Activated CD4-positive, alpha-beta T cell treated with anti-CD3 and anti-CD28 coated beads, Interleukin-2, amount 10 ng/mL, durations not matched to agents 24 days and 14 days (primary cell): ENCODE results near the gene SLC16A4. TPM values are rescaled to one million over a fixed set of nuclear protein-coding genes. Genes with fewer than 3 reads are reported as not detected.

ENCODE experiments used
- DNase-seq: peaks from one replicate; pipeline ENCODE4 v3.0.0; 2022
- H3K27ac Mint-ChIP-seq: one replicate; pipeline ENCODE4 v1.8.0; 2022; ENCODE audit warnings: mild to moderate bottlenecking, mixed read lengths
- H3K27me3 Mint-ChIP-seq: one replicate; pipeline ENCODE4 v1.8.0; 2022; ENCODE audit warnings: mixed read lengths
- H3K36me3 Mint-ChIP-seq: one replicate; pipeline ENCODE4 v1.8.0; 2022; ENCODE audit warnings: low read depth, mild to moderate bottlenecking, mixed read lengths
- H3K4me1 Mint-ChIP-seq: one replicate; pipeline ENCODE4 v1.8.0; 2021; ENCODE audit warnings: mixed read lengths
- H3K4me3 Mint-ChIP-seq: one replicate; pipeline ENCODE4 v1.8.0; 2022; ENCODE audit warnings: mild to moderate bottlenecking, moderate library complexity, mixed read lengths
- H3K9me3 Mint-ChIP-seq: one replicate; pipeline ENCODE4 v1.8.0; 2021; ENCODE audit warnings: mixed read lengths
- intact Hi-C: fragments of 100-400 bp; cut with micrococcal nuclease; formaldehyde crosslinking; loops from one replicate; pipeline ENCODE4 v1.15.1; 2023
- total RNA-seq: library from RNA; stranded (reverse); gene quantifications from 2 replicates; pipeline ENCODE4 v1.2.3, GENCODE V29; 2022

SLC16A4 gene
- total RNA-seq, 1 donor from 2014 or later, result 0.44 TPM

GRCh38 chr1:110361856-110362255 lies 29.0 kb downstream of the SLC16A4 start:
- Mint-ChIP-seq H3K9me3 (no peaks in the 10 kb centered on the region), H3K27me3 (no peaks in the 10 kb centered on the region), H3K27ac (no peak overlapping the region), H3K36me3 (peaks cover 34% of the 10 kb centered on the region), H3K4me1 (peaks cover 10% of the 10 kb centered on the region), H3K4me3 (no peak overlapping the region)
- intact Hi-C loops, result no loop called here
- DNase-seq, result no peak

- DNase-seq, result no peak
- no peak overlapping the region for H3K27ac Mint-ChIP-seq
- peaks cover 38% of the 10 kb centered on the region for H3K36me3 Mint-ChIP-seq
These were observed 30.4 kb downstream of the SLC16A4 start for GRCh38 chr1:110360431-110360830.

GRCh38 chr1:110356379-110356778 lies 34.4 kb downstream of the SLC16A4 start:
- no peak overlapping the region for H3K4me3 Mint-ChIP-seq
- H3K4me1 Mint-ChIP-seq, result peaks cover 26% of the 10 kb centered on the region
- intact Hi-C loops, result no loop called here
- peaks cover 31% of the 10 kb centered on the region for H3K36me3 Mint-ChIP-seq
- peak overlapping the region; percentile 45 for H3K27ac Mint-ChIP-seq
- no peaks in the 10 kb centered on the region for H3K27me3 Mint-ChIP-seq
- no peak for DNase-seq
- no peaks in the 10 kb centered on the region for H3K9me3 Mint-ChIP-seq

More at GRCh38 chr1:110360431-110360830, 30.4 kb downstream of the SLC16A4 start:
- H3K27me3 Mint-ChIP-seq, result no peaks in the 10 kb centered on the region
- intact Hi-C loops, result no loop called here
- H3K9me3 Mint-ChIP-seq, result no peaks in the 10 kb centered on the region
- peaks cover 15% of the 10 kb centered on the region for H3K4me1 Mint-ChIP-seq
- H3K4me3 Mint-ChIP-seq, result no peak overlapping the region

- no peaks in the 10 kb centered on the region for H3K9me3 Mint-ChIP-seq
- DNase-seq, result no peak
- peaks cover 27% of the 10 kb centered on the region for H3K36me3 Mint-ChIP-seq
- H3K27ac Mint-ChIP-seq, result peak overlapping the region; percentile 30
- peaks cover 33% of the 10 kb centered on the region for H3K4me1 Mint-ChIP-seq
- no peaks in the 10 kb centered on the region for H3K27me3 Mint-ChIP-seq
- H3K4me3 Mint-ChIP-seq, result no peak overlapping the region
- intact Hi-C loops, result no loop called here
These were observed 35.5 kb downstream of the SLC16A4 start for GRCh38 chr1:110355321-110355720.

- H3K4me3 Mint-ChIP-seq, result peak overlapping the region; percentile 30
- peaks cover 62% of the 10 kb centered on the region for H3K4me1 Mint-ChIP-seq
- H3K27me3 Mint-ChIP-seq, result no peaks in the 10 kb centered on the region
- peak overlapping the region; percentile 50 for H3K27ac Mint-ChIP-seq
- peaks cover 41% of the 10 kb centered on the region for H3K36me3 Mint-ChIP-seq
- intact Hi-C loops, result no loop called here
- H3K9me3 Mint-ChIP-seq, result no peaks in the 10 kb centered on the region
- no peak for DNase-seq
These were observed 40.5 kb downstream of the SLC16A4 start for GRCh38 chr1:110350360-110350759.

GRCh38 chr1:110348771-110349170 lies 42.1 kb downstream of the SLC16A4 start:
- Mint-ChIP-seq H3K9me3 (no peaks in the 10 kb centered on the region), H3K4me3 (peak overlapping the region; percentile 15), H3K27ac (peak overlapping the region; percentile 75), H3K36me3 (peaks cover 46% of the 10 kb centered on the region), H3K4me1 (peaks cover 66% of the 10 kb centered on the region), H3K27me3 (no peaks in the 10 kb centered on the region)
- intact Hi-C loops, result no loop called here
- DNase-seq, result no peak

- Mint-ChIP-seq H3K4me1 (peaks cover 68% of the 10 kb centered on the region), H3K4me3 (peak overlapping the region; percentile 15), H3K27ac (no peak overlapping the region), H3K9me3 (no peaks in the 10 kb centered on the region), H3K27me3 (no peaks in the 10 kb centered on the region), H3K36me3 (peaks cover 50% of the 10 kb centered on the region)
- DNase-seq, result no peak
- intact Hi-C loops, result no loop called here
These were observed 42.8 kb downstream of the SLC16A4 start for GRCh38 chr1:110348050-110348449.

- Mint-ChIP-seq H3K9me3 (no peaks in the 10 kb centered on the region), H3K36me3 (peaks cover 55% of the 10 kb centered on the region), H3K27me3 (no peaks in the 10 kb centered on the region), H3K4me3 (peak overlapping the region; percentile 29), H3K4me1 (peaks cover 76% of the 10 kb centered on the region), H3K27ac (no peak overlapping the region)
- intact Hi-C loops, result no loop called here
- DNase-seq, result no peak
These were observed 43.5 kb downstream of the SLC16A4 start for GRCh38 chr1:110347182-110347893.

GRCh38 chr1:110346690-110347089 lies 44.1 kb downstream of the SLC16A4 start:
- Mint-ChIP-seq H3K27me3 (no peaks in the 10 kb centered on the region), H3K36me3 (peaks cover 62% of the 10 kb centered on the region), H3K27ac (no peak overlapping the region), H3K4me1 (peaks cover 79% of the 10 kb centered on the region), H3K4me3 (peak overlapping the region; percentile 29), H3K9me3 (no peaks in the 10 kb centered on the region)
- intact Hi-C loops, result no loop called here
- DNase-seq, result no peak

- H3K4me3 Mint-ChIP-seq, result peak overlapping the region; percentile 13
- DNase-seq, result no peak
- no peaks in the 10 kb centered on the region for H3K9me3 Mint-ChIP-seq
- peaks cover 81% of the 10 kb centered on the region for H3K4me1 Mint-ChIP-seq
- no peaks in the 10 kb centered on the region for H3K27me3 Mint-ChIP-seq
- intact Hi-C loops, result no loop called here
- no peak overlapping the region for H3K27ac Mint-ChIP-seq
- H3K36me3 Mint-ChIP-seq, result peaks cover 70% of the 10 kb centered on the region
These were observed 45.3 kb downstream of the SLC16A4 start for GRCh38 chr1:110345480-110345879.

GRCh38 chr1:110344152-110344551 lies 46.7 kb downstream of the SLC16A4 start:
- Mint-ChIP-seq H3K36me3 (peaks cover 74% of the 10 kb centered on the region), H3K4me3 (no peak overlapping the region), H3K4me1 (peaks cover 76% of the 10 kb centered on the region), H3K9me3 (no peaks in the 10 kb centered on the region), H3K27me3 (no peaks in the 10 kb centered on the region), H3K27ac (no peak overlapping the region)
- no peak for DNase-seq
- intact Hi-C loops, result no loop called here

GRCh38 chr1:110343249-110343648 lies 47.6 kb downstream of the SLC16A4 start:
- H3K4me3 Mint-ChIP-seq, result no peak overlapping the region
- no peak for DNase-seq
- H3K4me1 Mint-ChIP-seq, result peaks cover 67% of the 10 kb centered on the region
- no peaks in the 10 kb centered on the region for H3K9me3 Mint-ChIP-seq
- H3K27ac Mint-ChIP-seq, result peak overlapping the region; percentile 46
- H3K27me3 Mint-ChIP-seq, result no peaks in the 10 kb centered on the region
- H3K36me3 Mint-ChIP-seq, result peaks cover 69% of the 10 kb centered on the region
- intact Hi-C loops, result no loop called here

GRCh38 chr1:110341872-110342331 lies 48.9 kb downstream of the SLC16A4 start:
- H3K27ac Mint-ChIP-seq, result peak overlapping the region; percentile 10
- no peaks in the 10 kb centered on the region for H3K9me3 Mint-ChIP-seq
- no peaks in the 10 kb centered on the region for H3K27me3 Mint-ChIP-seq
- intact Hi-C loops, result no loop called here
- DNase-seq, result peak; percentile 62
- H3K4me1 Mint-ChIP-seq, result peaks cover 64% of the 10 kb centered on the region
- H3K36me3 Mint-ChIP-seq, result peaks cover 59% of the 10 kb centered on the region
- no peak overlapping the region for H3K4me3 Mint-ChIP-seq

GRCh38 chr1:110341146-110341871 lies 49.5 kb downstream of the SLC16A4 start:
- H3K36me3 Mint-ChIP-seq, result peaks cover 54% of the 10 kb centered on the region
- H3K9me3 Mint-ChIP-seq, result no peaks in the 10 kb centered on the region
- intact Hi-C loops, result no loop called here
- no peak for DNase-seq
- H3K27me3 Mint-ChIP-seq, result no peaks in the 10 kb centered on the region
- H3K4me3 Mint-ChIP-seq, result no peak overlapping the region
- H3K4me1 Mint-ChIP-seq, result peaks cover 66% of the 10 kb centered on the region
- H3K27ac Mint-ChIP-seq, result peak overlapping the region; percentile 10
